Astrocyte of the cerebellum (primary cell): ENCODE measurements around the gene RNF146.
A peak's percentile ranks its signal among the peaks of the same experiment; 100 is the strongest.

ENCODE experiments used
- DNase-seq: peaks from one replicate; pipeline ENCODE4 v3.0.0-alpha.2; 2011; ENCODE audit warnings: low read depth
- H3K4me3 ChIP-seq: 2 replicates; pipeline ENCODE4 v1.5.1; 2011; ENCODE audit warnings: mild to moderate bottlenecking, low read depth, low read length, moderate library complexity
- CTCF ChIP-seq: IDR thresholded peaks from 2 replicates; pipeline ENCODE4 v1.5.1; 2012; ENCODE audit warnings: low read length, low read depth, moderate library complexity, mild to moderate bottlenecking; ENCODE audit errors: missing control alignments
- in situ Hi-C: cut with HindIII; loops from 2 replicates; pipeline ENCODE4 v1.10.0; 2017; ENCODE audit warnings: low sequenced_read_pairs

Gene RNF146

GRCh38 chr6:127267646-127268625 lies 1.3 kb downstream of the RNF146 start:
- no peak for DNase-seq
- peak overlapping the region; percentile 76 for H3K4me3 ChIP-seq
- in situ Hi-C loops, result no loop called here
- TF ChIP-seq CTCF, result no peak

DNA sequence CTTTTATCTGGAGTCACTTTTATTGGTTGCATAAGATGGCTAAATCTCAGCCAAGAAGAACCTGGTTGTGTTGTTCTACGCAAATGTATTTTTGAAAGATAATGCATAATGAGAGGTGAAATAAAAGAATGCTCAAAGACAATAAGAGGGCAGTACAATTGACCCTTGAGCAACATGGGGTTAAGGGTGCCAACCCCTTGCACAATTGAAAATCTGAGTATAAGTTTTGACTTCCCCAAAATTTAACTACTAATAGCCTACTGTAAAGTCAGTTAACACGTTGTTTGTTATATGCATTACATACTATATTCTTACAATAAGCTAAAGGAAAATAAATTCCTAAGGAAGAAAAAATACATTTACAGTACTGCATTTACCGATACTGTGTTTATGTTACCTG lies 5.9 kb downstream of the RNF146 start:
- no peak for DNase-seq
- no peak overlapping the region for H3K4me3 ChIP-seq
- TF ChIP-seq CTCF, result no peak
- in situ Hi-C loops, result no loop called here

DNA sequence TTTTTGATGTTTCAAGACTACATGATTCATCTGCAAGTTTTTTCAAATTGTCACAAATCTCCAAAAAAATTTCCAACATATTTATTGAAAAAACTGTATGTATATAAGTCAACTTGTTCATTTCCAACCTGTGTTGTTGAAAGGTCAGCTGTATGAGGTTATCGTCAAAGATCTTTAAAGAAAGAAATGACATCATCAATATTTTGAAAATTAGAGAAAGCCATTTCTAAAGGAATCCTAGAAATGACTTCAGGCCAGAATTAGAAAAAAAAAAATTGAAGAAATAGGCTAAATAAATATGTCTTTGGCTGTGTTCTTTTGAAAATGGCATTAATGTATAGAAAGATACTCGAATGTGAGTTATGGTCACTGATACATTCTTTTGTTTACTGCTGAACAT lies 6.8 kb downstream of the RNF146 start:
- TF ChIP-seq CTCF, result no peak
- no peak overlapping the region for H3K4me3 ChIP-seq
- in situ Hi-C loops, result no loop called here
- no peak for DNase-seq

GRCh38 chr6:127276331-127276730 lies 9.7 kb downstream of the RNF146 start:
- no peak overlapping the region for H3K4me3 ChIP-seq
- in situ Hi-C loops, result no loop called here
- DNase-seq, result no peak
- no peak for TF ChIP-seq CTCF

GRCh38 chr6:127277878-127278843 lies 11.5 kb downstream of the RNF146 start:
- no peak overlapping the region for H3K4me3 ChIP-seq
- in situ Hi-C loops, result no loop called here
- TF ChIP-seq CTCF, result no peak
- DNase-seq, result no peak

DNA sequence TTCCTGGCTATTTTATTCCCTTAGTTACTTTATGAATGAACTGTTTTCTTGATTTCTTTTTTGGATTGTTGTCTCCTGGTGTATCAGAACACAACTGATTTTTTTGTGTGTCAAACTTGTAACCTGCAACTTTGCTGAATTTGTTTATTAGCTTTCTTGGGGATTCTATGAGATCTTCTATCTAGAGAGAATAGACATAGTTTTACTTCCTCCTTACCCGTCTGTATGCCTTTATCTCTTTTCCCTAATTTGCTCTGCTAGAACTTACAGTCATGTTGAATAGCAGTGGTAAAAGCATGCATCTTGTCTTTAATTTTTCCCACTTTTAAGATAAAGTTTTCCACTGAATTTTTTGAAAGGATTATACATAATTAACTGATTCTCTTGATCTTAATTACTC lies 13.2 kb downstream of the RNF146 start:
- in situ Hi-C loops, result no loop called here
- no peak for DNase-seq

More for the DNA sequence above, 13.2 kb downstream of the RNF146 start:
- no peak overlapping the region for H3K4me3 ChIP-seq
- no peak for TF ChIP-seq CTCF
